ENCODE results near the gene ATP6V1G2.

Gene ATP6V1G2

DNA sequence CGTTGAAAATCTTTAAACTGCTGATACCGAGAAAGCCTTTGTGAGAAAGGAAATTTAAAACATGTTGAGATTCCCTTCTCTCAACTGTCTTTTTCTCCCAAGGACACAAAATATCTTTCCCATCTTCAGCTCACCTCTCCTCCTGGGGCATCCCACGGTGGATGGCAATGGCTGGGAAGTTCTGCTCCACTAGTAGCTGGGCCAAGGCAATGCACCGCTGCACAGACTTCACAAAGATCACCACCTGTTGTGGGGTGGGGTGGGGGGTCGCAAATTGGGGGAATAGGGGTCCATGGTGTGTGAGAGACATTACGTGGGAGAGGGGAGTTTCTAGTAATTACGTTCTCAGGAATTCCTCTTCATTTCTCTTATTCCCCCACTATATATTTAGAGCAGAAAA is 15.2 kb downstream of the ATP6V1G2 start:
- DNase-seq: no peak
- Histone ChIP-seq H3K27ac (ENCODE audit: low read length) (no peak overlapping the region), H3K27me3 (ENCODE audit: insufficient read depth, low read length, poor library complexity) (no peaks in the 10 kb centered on the region), H3K9ac (ENCODE audit: low read depth, low read length) (no peak overlapping the region), H3K4me2 (ENCODE audit: insufficient read depth, low read length) (no peak overlapping the region), H4K20me1 (ENCODE audit: insufficient read depth, low read length) (peaks cover 70% of the 10 kb centered on the region), H3K4me3 (ENCODE audit: low read depth in 1 of 2, low read length in 2 of 2) (no peak overlapping the region), H3K4me1 (ENCODE audit: insufficient read depth, low read length) (0 out of 2 replicates have a peak, but pooled peaks cover 3% of the 10 kb centered on the region), H3K36me3 (ENCODE audit: insufficient read depth, low read length) (peaks cover 67% of the 10 kb centered on the region), H3K79me2 (ENCODE audit: insufficient read depth, low read length) (peaks cover 29% of the 10 kb centered on the region), H3K9me3 (ENCODE audit: insufficient read depth, low read length, severe bottlenecking) (no peaks in the 10 kb centered on the region), H2AFZ (ENCODE audit: low read depth, low read length) (no peak overlapping the region)
- no peak for TF ChIP-seq EZH2 (IDR thresholded peaks at IDR 0.05; ENCODE audit: borderline replicate concordance, low read depth, low read length, severe bottlenecking)
- TF ChIP-seq, protein P1, sequence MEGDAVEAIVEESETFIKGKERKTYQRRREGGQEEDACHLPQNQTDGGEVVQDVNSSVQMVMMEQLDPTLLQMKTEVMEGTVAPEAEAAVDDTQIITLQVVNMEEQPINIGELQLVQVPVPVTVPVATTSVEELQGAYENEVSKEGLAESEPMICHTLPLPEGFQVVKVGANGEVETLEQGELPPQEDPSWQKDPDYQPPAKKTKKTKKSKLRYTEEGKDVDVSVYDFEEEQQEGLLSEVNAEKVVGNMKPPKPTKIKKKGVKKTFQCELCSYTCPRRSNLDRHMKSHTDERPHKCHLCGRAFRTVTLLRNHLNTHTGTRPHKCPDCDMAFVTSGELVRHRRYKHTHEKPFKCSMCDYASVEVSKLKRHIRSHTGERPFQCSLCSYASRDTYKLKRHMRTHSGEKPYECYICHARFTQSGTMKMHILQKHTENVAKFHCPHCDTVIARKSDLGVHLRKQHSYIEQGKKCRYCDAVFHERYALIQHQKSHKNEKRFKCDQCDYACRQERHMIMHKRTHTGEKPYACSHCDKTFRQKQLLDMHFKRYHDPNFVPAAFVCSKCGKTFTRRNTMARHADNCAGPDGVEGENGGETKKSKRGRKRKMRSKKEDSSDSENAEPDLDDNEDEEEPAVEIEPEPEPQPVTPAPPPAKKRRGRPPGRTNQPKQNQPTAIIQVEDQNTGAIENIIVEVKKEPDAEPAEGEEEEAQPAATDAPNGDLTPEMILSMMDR (IDR thresholded peaks at IDR 0.05; ENCODE audit: borderline replicate concordance, extremely low read depth, low read length, poor library complexity, severe bottlenecking): no peak
- ATAC-seq (ENCODE audit: insufficient read depth, low read depth): no peak

DNA sequence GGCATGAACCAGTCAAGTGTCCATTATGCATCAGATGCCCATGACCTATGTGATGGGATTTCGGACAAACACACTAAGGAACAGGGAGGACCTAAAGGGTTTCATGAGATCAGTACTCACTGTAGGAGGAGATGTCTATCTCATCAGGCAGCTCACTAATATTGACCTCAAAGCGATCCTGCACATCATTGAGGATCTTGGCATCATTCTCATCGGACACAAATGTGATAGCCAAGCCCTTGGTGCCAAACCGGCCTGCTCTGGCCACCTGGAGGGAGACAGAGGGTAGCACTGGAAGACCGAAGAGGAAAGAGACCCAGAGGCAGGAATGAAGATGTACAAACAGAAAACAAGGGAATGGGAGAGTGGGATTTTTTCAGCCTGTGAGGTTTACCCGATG is 15.7 kb downstream of the ATP6V1G2 start:
- Histone ChIP-seq H3K27me3 (ENCODE audit: insufficient read depth, low read length, poor library complexity) (no peaks in the 10 kb centered on the region), H3K9ac (ENCODE audit: low read depth, low read length) (no peak overlapping the region), H3K36me3 (ENCODE audit: insufficient read depth, low read length) (peaks cover 62% of the 10 kb centered on the region), H3K27ac (ENCODE audit: low read length) (no peak overlapping the region), H4K20me1 (ENCODE audit: insufficient read depth, low read length) (peaks cover 65% of the 10 kb centered on the region), H3K4me3 (ENCODE audit: low read depth in 1 of 2, low read length in 2 of 2) (no peak overlapping the region), H3K9me3 (ENCODE audit: insufficient read depth, low read length, severe bottlenecking) (no peaks in the 10 kb centered on the region), H3K4me2 (ENCODE audit: insufficient read depth, low read length) (no peak overlapping the region), H2AFZ (ENCODE audit: low read depth, low read length) (no peak overlapping the region), H3K79me2 (ENCODE audit: insufficient read depth, low read length) (peaks cover 24% of the 10 kb centered on the region), H3K4me1 (ENCODE audit: insufficient read depth, low read length) (0 out of 2 replicates have a peak, but pooled peaks cover 3% of the 10 kb centered on the region)
- no peak for ATAC-seq (ENCODE audit: insufficient read depth, low read depth)
- DNase-seq: no peak
- TF ChIP-seq EZH2 (IDR thresholded peaks at IDR 0.05; ENCODE audit: borderline replicate concordance, low read depth, low read length, severe bottlenecking): no peak
- TF ChIP-seq, protein P1 (IDR thresholded peaks at IDR 0.05; ENCODE audit: borderline replicate concordance, extremely low read depth, low read length, poor library complexity, severe bottlenecking): no peak

GRCh38 chr6:31529329-31530150 is 16.9 kb downstream of the ATP6V1G2 start:
- Histone ChIP-seq H2AFZ (ENCODE audit: low read depth, low read length) (no peak overlapping the region), H3K9ac (ENCODE audit: low read depth, low read length) (no peak overlapping the region), H3K4me2 (ENCODE audit: insufficient read depth, low read length) (no peak overlapping the region), H3K79me2 (ENCODE audit: insufficient read depth, low read length) (peaks cover 12% of the 10 kb centered on the region; the same call in 1 of the 2 replicates), H3K4me1 (ENCODE audit: insufficient read depth, low read length) (no peaks in the 10 kb centered on the region), H3K9me3 (ENCODE audit: insufficient read depth, low read length, severe bottlenecking) (no peaks in the 10 kb centered on the region), H4K20me1 (ENCODE audit: insufficient read depth, low read length) (peaks cover 54% of the 10 kb centered on the region), H3K27me3 (ENCODE audit: insufficient read depth, low read length, poor library complexity) (no peaks in the 10 kb centered on the region), H3K4me3 (ENCODE audit: low read depth in 1 of 2, low read length in 2 of 2) (no peak overlapping the region), H3K36me3 (ENCODE audit: insufficient read depth, low read length) (peaks cover 51% of the 10 kb centered on the region), H3K27ac (ENCODE audit: low read length) (no peak overlapping the region)
- DNase-seq (no peak), ATAC-seq (ENCODE audit: insufficient read depth, low read depth) (peak; percentile 44)
- TF ChIP-seq, protein P1 (IDR thresholded peaks at IDR 0.05; ENCODE audit: borderline replicate concordance, extremely low read depth, low read length, poor library complexity, severe bottlenecking): no peak
- no peak for TF ChIP-seq EZH2 (IDR thresholded peaks at IDR 0.05; ENCODE audit: borderline replicate concordance, low read depth, low read length, severe bottlenecking)

Measured in DND-41 (cell line).